Nephron progenitor cell (in vitro differentiated cells): Measurements from ENCODE around the gene MAPKAP1.

Experiments
- DNase-seq: peaks from one replicate; pipeline ENCODE4 v3.0.0; 2021
- H3K27ac Mint-ChIP-seq: 2 replicates; pipeline ENCODE4 v1.8.0; 2021; ENCODE audit warnings: mild to moderate bottlenecking, moderate library complexity, mixed read lengths
- H3K27me3 Mint-ChIP-seq: 2 replicates; pipeline ENCODE4 v1.8.0; 2021; ENCODE audit warnings: mild to moderate bottlenecking, low read depth, mixed read lengths; ENCODE audit not compliant: poor library complexity
- H3K36me3 Mint-ChIP-seq: 2 replicates; pipeline ENCODE4 v1.8.0; 2021; ENCODE audit warnings: low read depth, mixed read lengths
- H3K4me1 Mint-ChIP-seq: 2 replicates; pipeline ENCODE4 v1.8.0; 2021; ENCODE audit warnings: mixed read lengths
- H3K4me3 Mint-ChIP-seq: 2 replicates; pipeline ENCODE4 v1.8.0; 2021; ENCODE audit warnings: mild to moderate bottlenecking, moderate library complexity, mixed read lengths
- H3K9me3 Mint-ChIP-seq: 2 replicates; pipeline ENCODE4 v1.8.0; 2021; ENCODE audit warnings: mild to moderate bottlenecking, moderate library complexity, mixed read lengths
- TF ChIP-seq, protein P1 (sequence below): fragments of 200-600 bp; sonication (generic); IDR thresholded peaks from 2 replicates; pipeline ENCODE4 v1.5.0; 2021; ENCODE audit warnings: antibody characterized with exemption

The MAPKAP1 gene

DNA sequence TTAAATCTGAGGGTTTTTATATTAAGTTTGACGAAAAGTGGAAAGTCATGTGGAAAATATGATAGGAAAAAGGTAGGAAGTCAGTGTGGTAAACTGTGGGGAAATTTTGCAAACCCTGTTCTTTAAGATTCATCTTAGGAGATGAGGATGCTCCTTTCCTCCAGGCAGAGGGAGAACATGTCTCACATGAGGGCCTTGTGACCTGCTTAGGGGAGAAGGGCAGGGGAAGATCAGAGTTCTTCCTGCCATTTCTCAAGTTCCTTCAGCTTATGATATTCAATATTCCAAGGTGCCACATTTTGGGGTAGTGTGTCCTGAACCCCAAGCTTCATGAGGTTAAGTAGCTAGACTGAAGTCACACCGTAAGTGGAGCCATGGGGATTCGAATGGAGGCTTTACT, 53.7 kb downstream of the MAPKAP1 start:
- Mint-ChIP-seq H3K27me3 (no peaks in the 10 kb centered on the region), H3K27ac (no peak overlapping the region), H3K36me3 (peaks cover 5% of the 10 kb centered on the region), H3K4me1 (peaks cover 57% of the 10 kb centered on the region), H3K9me3 (no peaks in the 10 kb centered on the region), H3K4me3 (no peak overlapping the region)
- DNase-seq: no peak
- TF ChIP-seq, protein P1, sequence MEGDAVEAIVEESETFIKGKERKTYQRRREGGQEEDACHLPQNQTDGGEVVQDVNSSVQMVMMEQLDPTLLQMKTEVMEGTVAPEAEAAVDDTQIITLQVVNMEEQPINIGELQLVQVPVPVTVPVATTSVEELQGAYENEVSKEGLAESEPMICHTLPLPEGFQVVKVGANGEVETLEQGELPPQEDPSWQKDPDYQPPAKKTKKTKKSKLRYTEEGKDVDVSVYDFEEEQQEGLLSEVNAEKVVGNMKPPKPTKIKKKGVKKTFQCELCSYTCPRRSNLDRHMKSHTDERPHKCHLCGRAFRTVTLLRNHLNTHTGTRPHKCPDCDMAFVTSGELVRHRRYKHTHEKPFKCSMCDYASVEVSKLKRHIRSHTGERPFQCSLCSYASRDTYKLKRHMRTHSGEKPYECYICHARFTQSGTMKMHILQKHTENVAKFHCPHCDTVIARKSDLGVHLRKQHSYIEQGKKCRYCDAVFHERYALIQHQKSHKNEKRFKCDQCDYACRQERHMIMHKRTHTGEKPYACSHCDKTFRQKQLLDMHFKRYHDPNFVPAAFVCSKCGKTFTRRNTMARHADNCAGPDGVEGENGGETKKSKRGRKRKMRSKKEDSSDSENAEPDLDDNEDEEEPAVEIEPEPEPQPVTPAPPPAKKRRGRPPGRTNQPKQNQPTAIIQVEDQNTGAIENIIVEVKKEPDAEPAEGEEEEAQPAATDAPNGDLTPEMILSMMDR: no peak

DNA sequence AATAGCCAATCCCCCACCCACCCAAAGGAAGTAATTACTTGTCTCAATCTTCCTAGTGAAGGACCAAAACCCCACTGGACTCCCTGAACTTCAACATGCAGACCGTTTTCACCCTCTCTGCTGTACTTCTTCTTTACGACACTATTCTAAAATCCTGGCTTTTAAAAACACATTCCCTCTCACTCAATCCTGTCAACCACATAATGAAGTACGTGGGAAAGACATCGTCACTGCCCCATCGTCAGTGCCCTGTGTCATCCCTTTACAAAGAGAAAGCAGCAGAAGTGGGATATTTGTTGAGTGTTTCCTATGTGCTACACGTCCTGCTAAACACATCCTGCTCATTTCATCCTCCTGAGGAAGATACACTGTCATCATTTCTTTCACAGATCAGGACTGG, 54.2 kb downstream of the MAPKAP1 start:
- Mint-ChIP-seq H3K36me3 (peaks cover 5% of the 10 kb centered on the region), H3K4me1 (peaks cover 54% of the 10 kb centered on the region), H3K4me3 (no peak overlapping the region), H3K27ac (no peak overlapping the region), H3K27me3 (no peaks in the 10 kb centered on the region), H3K9me3 (no peaks in the 10 kb centered on the region)
- DNase-seq: no peak
- TF ChIP-seq, protein P1: no peak

DNA sequence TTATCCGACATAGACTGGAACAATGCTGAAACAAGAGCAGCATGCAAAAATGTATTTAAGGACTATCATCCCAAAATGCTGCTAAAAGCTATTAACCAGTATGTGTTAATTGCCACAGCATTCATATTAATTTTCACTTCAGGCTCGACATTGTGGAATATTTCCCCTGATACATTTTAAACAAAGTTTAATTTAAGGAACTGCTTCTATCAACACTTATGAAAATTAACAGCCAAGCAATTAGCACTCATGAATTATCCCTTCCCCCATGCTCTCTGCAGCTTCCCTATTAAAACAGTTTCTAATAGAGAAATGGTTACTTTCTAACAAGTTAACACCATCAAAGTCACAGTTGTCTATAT, 54.8 kb downstream of the MAPKAP1 start:
- TF ChIP-seq, protein P1: no peak

DNA sequence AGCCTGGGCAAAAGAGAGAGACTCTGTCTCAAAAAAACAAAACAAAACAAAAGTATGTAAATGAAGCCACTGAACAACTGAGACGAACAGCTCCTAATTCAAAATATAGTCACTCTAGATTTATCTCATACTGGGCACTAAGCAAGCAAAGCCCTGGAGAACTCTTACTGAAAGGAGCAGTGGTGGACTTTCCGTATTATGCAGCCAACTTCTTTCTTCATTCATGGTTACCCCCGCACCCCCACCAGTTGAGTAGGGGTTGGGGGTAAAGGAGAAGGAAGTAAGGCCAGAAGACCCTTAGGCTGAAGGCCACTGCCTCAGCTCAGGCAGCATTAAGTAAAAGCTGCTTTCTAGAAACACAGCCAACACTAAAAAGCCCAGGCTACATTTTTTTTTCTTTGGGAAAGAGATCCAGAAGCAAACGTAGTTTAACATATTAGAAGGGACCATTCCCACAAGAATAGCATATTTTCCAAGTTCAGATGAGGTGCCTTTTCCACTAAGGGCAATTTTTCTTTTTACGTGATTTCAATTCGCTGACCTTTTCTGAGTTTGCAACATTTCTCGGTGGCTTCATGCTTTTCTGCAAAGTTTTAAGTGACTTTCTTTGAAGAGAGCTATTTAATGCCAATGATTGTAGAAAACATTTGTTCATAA, 55.3 kb downstream of the MAPKAP1 start:
- Mint-ChIP-seq H3K36me3 (peaks cover 5% of the 10 kb centered on the region), H3K27ac (no peak overlapping the region), H3K27me3 (no peaks in the 10 kb centered on the region), H3K4me3 (no peak overlapping the region), H3K4me1 (peaks cover 57% of the 10 kb centered on the region), H3K9me3 (no peaks in the 10 kb centered on the region)
- DNase-seq: no peak
- TF ChIP-seq, protein P1: no peak

More for the DNA sequence above, 54.8 kb downstream of the MAPKAP1 start:
- H3K9me3 Mint-ChIP-seq: no peaks in the 10 kb centered on the region
- H3K36me3 Mint-ChIP-seq: peaks cover 5% of the 10 kb centered on the region
- no peaks in the 10 kb centered on the region for H3K27me3 Mint-ChIP-seq
- H3K4me1 Mint-ChIP-seq: peaks cover 56% of the 10 kb centered on the region
- no peak overlapping the region for H3K4me3 Mint-ChIP-seq
- H3K27ac Mint-ChIP-seq: no peak overlapping the region
- no peak for DNase-seq

DNA sequence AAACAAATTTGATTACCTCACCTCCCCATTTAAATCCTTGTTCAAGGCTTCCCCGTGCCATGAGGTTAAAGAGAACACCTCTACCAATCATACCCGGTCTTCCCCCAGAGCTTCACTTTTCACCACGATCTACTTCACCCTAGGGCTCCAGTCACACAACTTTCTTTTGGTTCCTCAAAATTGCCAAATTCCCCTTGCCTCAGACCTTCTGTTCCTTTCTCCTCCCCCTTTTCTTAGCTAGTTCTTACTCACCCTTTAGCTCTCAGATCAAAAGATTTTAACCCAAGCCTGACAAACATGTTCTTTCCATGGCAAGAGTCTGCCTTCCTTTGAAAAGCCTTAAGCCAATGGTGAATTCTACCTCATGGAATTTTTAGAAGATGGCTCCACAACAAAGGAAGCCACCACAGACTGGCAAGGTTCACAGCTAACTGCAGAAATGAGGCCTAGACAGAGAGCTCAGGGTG, 56.7 kb downstream of the MAPKAP1 start:
- H3K4me1 Mint-ChIP-seq: peaks cover 51% of the 10 kb centered on the region
- peak overlapping the region; percentile 1 for H3K27ac Mint-ChIP-seq
- H3K4me3 Mint-ChIP-seq: no peak overlapping the region
- TF ChIP-seq, protein P1: no peak
- peaks cover 5% of the 10 kb centered on the region for H3K36me3 Mint-ChIP-seq
- H3K9me3 Mint-ChIP-seq: no peaks in the 10 kb centered on the region
- no peak for DNase-seq
- no peaks in the 10 kb centered on the region for H3K27me3 Mint-ChIP-seq

DNA sequence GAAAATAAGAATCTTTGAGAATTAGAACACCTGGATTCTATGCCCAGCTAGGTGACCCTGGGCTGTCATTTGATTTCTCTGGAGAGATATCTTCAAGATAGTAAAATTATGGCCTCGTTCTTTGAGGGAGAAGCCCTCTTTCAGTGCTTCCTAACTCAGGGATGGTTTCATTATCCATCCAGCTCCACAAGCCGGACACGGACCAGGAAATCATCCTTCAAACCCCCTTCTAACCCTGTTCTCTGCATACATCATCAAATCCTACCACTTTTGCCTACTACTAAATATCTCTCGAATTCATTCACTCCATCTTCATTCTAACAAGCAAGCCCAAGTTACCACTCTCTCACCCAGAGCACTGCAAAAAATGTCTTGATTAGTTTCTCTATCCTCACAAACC, 57.2 kb downstream of the MAPKAP1 start:
- Mint-ChIP-seq H3K4me1 (peaks cover 55% of the 10 kb centered on the region), H3K9me3 (no peaks in the 10 kb centered on the region), H3K36me3 (peaks cover 5% of the 10 kb centered on the region), H3K4me3 (no peak overlapping the region), H3K27me3 (no peaks in the 10 kb centered on the region), H3K27ac (peak overlapping the region; percentile 1)
- DNase-seq: no peak
- TF ChIP-seq, protein P1: no peak
